ENCODE results near the gene OPCML.

The OPCML gene

GRCh38 chr11:132712466-132712865 is 819.8 kb downstream of the OPCML start:
- in situ Hi-C loops (cut with MboI; ENCODE audit: low sequenced_read_pairs) = no loop called here
- Histone ChIP-seq H3K9me3 (no peaks in the 10 kb centered on the region), H3K4me1 (no peaks in the 10 kb centered on the region), H3K4me3 (no peak overlapping the region), H3K27me3 (ENCODE audit: low read depth) (no peaks in the 10 kb centered on the region), H3K36me3 (replicated peaks) (no peaks in the 10 kb centered on the region)
- no peak for DNase-seq (ENCODE audit: low spot score in 2 of 2)

DNA sequence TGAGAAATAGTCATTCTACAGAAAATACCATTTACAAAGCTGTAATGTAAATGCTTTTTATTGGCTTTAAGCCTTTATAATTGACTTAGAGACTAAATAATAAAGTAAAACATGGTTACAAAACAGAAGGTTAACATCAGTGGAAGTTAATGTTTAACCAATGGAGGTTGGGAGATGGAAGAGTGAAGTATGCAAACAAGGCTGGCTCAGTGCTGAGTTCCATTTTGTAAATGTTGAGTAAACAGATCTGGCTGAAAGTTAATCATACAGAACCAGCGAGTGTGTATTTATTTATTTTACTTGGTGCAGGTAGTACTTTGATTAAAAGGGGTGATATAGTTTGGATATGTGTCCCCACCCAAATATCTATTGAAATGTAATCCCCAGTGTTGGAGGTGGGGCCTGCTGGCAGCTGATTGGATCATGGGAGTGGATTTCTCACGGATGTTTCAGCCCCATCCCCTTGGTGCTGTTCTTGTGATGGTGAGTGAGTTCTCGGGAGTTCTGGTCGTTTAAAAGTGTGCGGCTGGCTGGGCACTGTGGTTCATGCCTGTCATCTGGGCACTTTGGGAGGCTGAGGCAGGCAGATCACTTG is 827.4 kb downstream of the OPCML start:
- H3K4me1 ChIP-seq = no peaks in the 10 kb centered on the region
- H3K36me3 ChIP-seq (replicated peaks) = no peaks in the 10 kb centered on the region
- no peaks in the 10 kb centered on the region for H3K9me3 ChIP-seq
- in situ Hi-C loops (cut with MboI; ENCODE audit: low sequenced_read_pairs) = no loop called here
- no peak overlapping the region for H3K4me3 ChIP-seq
- no peaks in the 10 kb centered on the region for H3K27me3 ChIP-seq (ENCODE audit: low read depth)
- DNase-seq (ENCODE audit: low spot score in 2 of 2) = no peak

DNA sequence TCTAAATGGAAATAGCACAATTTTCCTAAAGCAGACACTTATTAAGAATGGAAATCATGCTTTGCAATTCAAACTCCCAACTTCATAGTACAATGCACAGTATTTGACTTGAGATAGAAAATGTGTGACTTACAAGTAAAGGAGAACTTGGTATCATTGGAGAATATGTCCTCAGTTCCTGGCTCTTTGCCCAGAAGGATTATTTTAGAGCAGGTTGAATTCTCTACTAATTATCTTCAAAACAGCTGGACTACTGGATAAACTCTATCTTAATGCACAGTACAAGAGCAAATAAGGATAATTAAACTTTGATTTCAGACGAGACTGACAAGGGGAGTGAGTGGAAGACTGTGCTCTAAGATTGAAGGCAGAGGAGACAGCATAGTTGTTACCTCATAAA is 839.4 kb downstream of the OPCML start:
- Histone ChIP-seq H3K36me3 (replicated peaks) (no peaks in the 10 kb centered on the region), H3K4me1 (no peaks in the 10 kb centered on the region), H3K9me3 (no peaks in the 10 kb centered on the region), H3K4me3 (no peak overlapping the region), H3K27me3 (ENCODE audit: low read depth) (no peaks in the 10 kb centered on the region)
- no peak for DNase-seq (ENCODE audit: low spot score in 2 of 2)
- in situ Hi-C loops (cut with MboI; ENCODE audit: low sequenced_read_pairs) = no loop called here

- H3K9me3 ChIP-seq = no peaks in the 10 kb centered on the region
- no peaks in the 10 kb centered on the region for H3K4me1 ChIP-seq
- H3K4me3 ChIP-seq = no peak overlapping the region
- in situ Hi-C loops (cut with MboI; ENCODE audit: low sequenced_read_pairs) = no loop called here
- no peaks in the 10 kb centered on the region for H3K36me3 ChIP-seq (replicated peaks)
- H3K27me3 ChIP-seq (ENCODE audit: low read depth) = no peaks in the 10 kb centered on the region
- DNase-seq (ENCODE audit: low spot score in 2 of 2) = no peak
These were observed 840.3 kb downstream of the OPCML start for GRCh38 chr11:132691848-132692550.

DNA sequence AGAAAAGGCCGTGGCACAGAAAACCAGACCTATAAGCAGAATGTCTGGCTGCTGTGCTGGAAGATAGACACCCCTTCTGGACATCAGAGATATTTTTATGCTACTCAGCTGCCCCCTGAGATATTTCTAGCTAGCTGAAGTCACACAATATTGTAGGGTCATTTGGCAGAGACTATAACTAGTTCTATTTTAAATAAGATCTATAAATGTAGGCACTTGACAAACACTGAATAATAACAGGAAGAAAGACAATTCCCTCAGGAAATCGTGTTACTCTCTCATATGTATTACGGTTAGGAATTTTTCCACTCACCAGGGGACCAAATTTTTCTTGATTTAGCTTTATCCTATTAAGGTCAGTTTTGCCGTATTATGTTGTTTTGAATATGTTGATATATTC is 845.4 kb downstream of the OPCML start:
- H3K4me3 ChIP-seq = no peak overlapping the region
- H3K4me1 ChIP-seq = no peaks in the 10 kb centered on the region
- H3K36me3 ChIP-seq (replicated peaks) = no peaks in the 10 kb centered on the region
- no peaks in the 10 kb centered on the region for H3K27me3 ChIP-seq (ENCODE audit: low read depth)
- in situ Hi-C loops (cut with MboI; ENCODE audit: low sequenced_read_pairs) = no loop called here
- DNase-seq (ENCODE audit: low spot score in 2 of 2) = no peak
- H3K9me3 ChIP-seq = no peaks in the 10 kb centered on the region

- Histone ChIP-seq H3K27me3 (ENCODE audit: low read depth) (no peaks in the 10 kb centered on the region), H3K4me3 (no peak overlapping the region), H3K9me3 (no peaks in the 10 kb centered on the region), H3K4me1 (no peaks in the 10 kb centered on the region), H3K36me3 (replicated peaks) (no peaks in the 10 kb centered on the region)
- in situ Hi-C loops (cut with MboI; ENCODE audit: low sequenced_read_pairs) = no loop called here
- no peak for DNase-seq (ENCODE audit: low spot score in 2 of 2)
These were observed 847.1 kb downstream of the OPCML start for GRCh38 chr11:132685174-132685611.

- Histone ChIP-seq H3K27me3 (ENCODE audit: low read depth) (no peaks in the 10 kb centered on the region), H3K4me1 (no peaks in the 10 kb centered on the region), H3K4me3 (no peak overlapping the region), H3K36me3 (replicated peaks) (no peaks in the 10 kb centered on the region), H3K9me3 (no peaks in the 10 kb centered on the region)
- in situ Hi-C loops (cut with MboI; ENCODE audit: low sequenced_read_pairs) = no loop called here
- no peak for DNase-seq (ENCODE audit: low spot score in 2 of 2)
These were observed 848.7 kb downstream of the OPCML start for GRCh38 chr11:132683602-132684001.

DNA sequence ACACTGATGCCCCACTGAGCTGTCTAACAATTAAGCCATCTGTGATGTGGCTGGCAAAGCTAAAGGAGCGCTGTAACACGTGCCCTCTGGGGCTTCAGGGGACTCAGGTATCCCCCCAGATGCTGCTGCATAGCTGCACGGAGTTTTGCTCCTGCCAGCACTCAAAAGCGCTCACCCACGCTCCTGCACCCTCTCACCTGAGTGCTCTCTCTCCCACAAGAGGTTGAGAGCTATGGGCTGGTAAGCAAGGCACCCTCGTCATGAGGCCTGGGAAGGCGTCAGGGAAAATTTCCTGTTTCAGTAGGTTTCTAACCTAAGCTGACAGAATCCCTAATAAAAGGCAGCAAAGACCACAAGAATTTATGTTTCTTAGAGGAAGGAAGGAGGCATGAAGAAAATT is 850.3 kb downstream of the OPCML start:
- Histone ChIP-seq H3K27me3 (ENCODE audit: low read depth) (no peaks in the 10 kb centered on the region), H3K36me3 (replicated peaks) (no peaks in the 10 kb centered on the region), H3K4me3 (no peak overlapping the region), H3K9me3 (no peaks in the 10 kb centered on the region), H3K4me1 (no peaks in the 10 kb centered on the region)
- in situ Hi-C loops (cut with MboI; ENCODE audit: low sequenced_read_pairs) = no loop called here
- DNase-seq (ENCODE audit: low spot score in 2 of 2) = no peak

DNA sequence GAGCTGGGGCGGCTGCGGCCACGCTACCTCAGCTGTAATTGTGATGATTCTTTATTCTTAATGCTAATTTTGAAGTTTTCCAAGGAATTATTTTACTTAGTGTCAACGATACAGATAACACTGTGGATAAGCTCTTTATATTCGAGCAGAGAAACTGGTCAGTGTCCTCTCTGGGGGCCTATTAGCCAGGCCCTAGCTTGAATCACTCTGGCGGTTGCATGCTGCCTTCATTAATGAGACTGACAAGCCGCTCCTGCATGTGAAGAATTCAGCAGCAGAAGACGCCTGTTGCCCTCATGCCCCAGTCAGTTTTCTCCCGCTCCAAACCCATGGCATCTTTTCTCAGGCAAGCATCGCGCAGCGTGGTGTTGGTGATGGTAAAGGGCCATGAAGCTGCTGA is 851.7 kb downstream of the OPCML start:
- Histone ChIP-seq H3K4me3 (no peak overlapping the region), H3K36me3 (replicated peaks) (no peaks in the 10 kb centered on the region), H3K9me3 (no peaks in the 10 kb centered on the region), H3K27me3 (ENCODE audit: low read depth) (no peaks in the 10 kb centered on the region), H3K4me1 (no peaks in the 10 kb centered on the region)
- in situ Hi-C loops (cut with MboI; ENCODE audit: low sequenced_read_pairs) = no loop called here
- DNase-seq (ENCODE audit: low spot score in 2 of 2) = no peak

- Histone ChIP-seq H3K36me3 (replicated peaks) (no peaks in the 10 kb centered on the region), H3K4me1 (no peaks in the 10 kb centered on the region), H3K9me3 (no peaks in the 10 kb centered on the region), H3K4me3 (no peak overlapping the region), H3K27me3 (ENCODE audit: low read depth) (no peaks in the 10 kb centered on the region)
- no peak for DNase-seq (ENCODE audit: low spot score in 2 of 2)
- in situ Hi-C loops (cut with MboI; ENCODE audit: low sequenced_read_pairs) = no loop called here
These were observed 858.1 kb downstream of the OPCML start for GRCh38 chr11:132674151-132674550.

DNA sequence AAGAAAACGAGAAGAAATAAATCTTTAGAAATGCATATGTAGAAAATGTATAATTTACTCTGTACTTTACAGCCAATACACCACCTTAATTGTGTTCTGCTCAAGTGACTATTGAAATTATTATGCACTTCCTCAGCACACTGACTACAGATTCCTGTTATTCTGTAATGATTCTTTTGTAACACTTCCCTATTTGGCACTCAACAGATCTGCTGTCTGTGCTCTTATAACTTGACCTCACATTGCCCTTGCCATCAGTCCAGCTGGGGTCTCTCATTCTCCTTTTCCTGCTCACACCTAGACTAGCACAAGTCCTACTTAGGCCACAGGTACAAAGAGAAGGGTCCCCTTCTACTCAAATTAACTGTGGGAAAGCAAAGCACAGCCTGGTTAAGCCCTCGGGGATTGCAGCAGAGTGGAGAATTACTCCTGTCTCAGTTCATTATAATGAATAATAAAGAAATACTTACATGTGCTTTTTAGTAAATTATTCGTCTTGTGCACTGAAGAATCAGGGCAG is 860.4 kb downstream of the OPCML start:
- DNase-seq (ENCODE audit: low spot score in 2 of 2) = no peak
- Histone ChIP-seq H3K4me3 (no peak overlapping the region), H3K9me3 (no peaks in the 10 kb centered on the region), H3K4me1 (no peaks in the 10 kb centered on the region), H3K27me3 (ENCODE audit: low read depth) (no peaks in the 10 kb centered on the region), H3K36me3 (replicated peaks) (no peaks in the 10 kb centered on the region)
- in situ Hi-C loops (cut with MboI; ENCODE audit: low sequenced_read_pairs) = no loop called here

DNA sequence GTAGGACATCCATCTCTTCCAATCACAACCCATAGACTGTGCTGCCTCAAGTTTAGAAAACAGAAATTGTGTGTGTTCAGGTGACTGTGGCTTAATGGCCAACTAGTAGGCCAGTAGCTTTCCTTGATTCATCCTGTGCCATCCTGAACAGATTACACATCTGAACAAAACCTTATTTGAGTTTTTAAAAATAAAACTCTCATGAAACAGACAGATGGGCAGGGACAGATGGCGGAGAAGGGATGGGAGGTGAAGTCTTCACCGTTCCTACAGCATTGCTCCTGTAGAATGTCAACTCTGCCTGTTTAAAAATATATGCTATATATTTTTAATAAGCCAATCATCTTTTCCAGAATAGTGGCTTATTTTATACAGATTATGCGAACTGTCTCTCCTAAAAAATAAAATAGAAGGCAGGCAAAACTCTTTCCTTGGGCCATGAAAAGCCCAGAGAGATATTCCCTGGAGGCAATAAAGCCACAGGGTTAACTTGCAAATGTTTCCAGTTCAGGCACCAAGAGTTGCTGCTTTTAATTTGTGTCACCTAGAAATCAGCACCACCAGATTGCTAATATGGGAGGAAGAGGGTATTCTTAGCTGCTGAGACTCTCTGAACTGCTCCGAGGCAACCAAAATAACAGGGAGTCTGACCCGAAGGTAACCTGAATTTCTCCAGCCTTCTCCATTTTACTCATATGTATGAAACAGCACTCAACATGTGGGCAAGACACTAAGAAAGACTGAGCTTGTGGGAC is 861.2 kb downstream of the OPCML start:
- Histone ChIP-seq H3K9me3 (no peaks in the 10 kb centered on the region), H3K4me1 (no peaks in the 10 kb centered on the region), H3K36me3 (replicated peaks) (no peaks in the 10 kb centered on the region), H3K4me3 (no peak overlapping the region), H3K27me3 (ENCODE audit: low read depth) (no peaks in the 10 kb centered on the region)
- no peak for DNase-seq (ENCODE audit: low spot score in 2 of 2)
- in situ Hi-C loops (cut with MboI; ENCODE audit: low sequenced_read_pairs) = no loop called here

- no peak overlapping the region for H3K4me3 ChIP-seq
- H3K36me3 ChIP-seq (replicated peaks) = no peaks in the 10 kb centered on the region
- H3K27me3 ChIP-seq (ENCODE audit: low read depth) = no peaks in the 10 kb centered on the region
- DNase-seq (ENCODE audit: low spot score in 2 of 2) = no peak
- H3K9me3 ChIP-seq = no peaks in the 10 kb centered on the region
- in situ Hi-C loops (cut with MboI; ENCODE audit: low sequenced_read_pairs) = no loop called here
- H3K4me1 ChIP-seq = no peaks in the 10 kb centered on the region
These were observed 862.4 kb downstream of the OPCML start for GRCh38 chr11:132669949-132670348.

DNA sequence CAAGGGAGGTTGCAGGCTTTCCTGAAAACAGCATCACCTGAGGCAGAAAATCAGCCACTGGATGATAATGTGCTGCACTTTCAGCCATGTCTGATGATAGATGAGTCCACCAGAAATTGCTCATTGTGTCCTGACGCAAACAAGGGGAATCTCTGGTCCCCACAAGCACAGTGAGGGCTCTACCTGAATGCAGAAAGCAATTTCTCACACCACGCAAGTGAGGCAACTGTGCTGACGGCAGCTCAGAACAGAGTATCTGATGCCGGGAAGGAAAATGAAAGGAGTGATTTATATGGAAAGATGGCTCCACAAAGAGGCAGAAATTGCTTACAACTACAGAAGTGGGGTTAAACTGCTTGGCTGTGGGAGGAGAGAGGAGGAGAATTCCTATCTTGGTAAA is 867.1 kb downstream of the OPCML start:
- in situ Hi-C loops (cut with MboI; ENCODE audit: low sequenced_read_pairs) = no loop called here
- H3K4me3 ChIP-seq = no peak overlapping the region
- no peaks in the 10 kb centered on the region for H3K4me1 ChIP-seq
- H3K27me3 ChIP-seq (ENCODE audit: low read depth) = no peaks in the 10 kb centered on the region
- no peaks in the 10 kb centered on the region for H3K9me3 ChIP-seq
- no peaks in the 10 kb centered on the region for H3K36me3 ChIP-seq (replicated peaks)
- DNase-seq (ENCODE audit: low spot score in 2 of 2) = no peak
